ENCODE results near the gene MYADML2. TPM values are rescaled to one million over a fixed set of nuclear protein-coding genes. Genes with fewer than 3 reads are reported as not detected.

The MYADML2 gene
- total RNA-seq, 1 experiment from 2014 or later: not detected

- in situ Hi-C loops (cut with HindIII; ENCODE audit: low pct_unique_long_range_greater_than_20kb, low sequenced_read_pairs): no loop called here
- no peak for DNase-seq (ENCODE audit: low read depth, low spot score)
These were observed 38.2 kb downstream of the MYADML2 start for GRCh38 chr17:81908793-81909192.

DNA sequence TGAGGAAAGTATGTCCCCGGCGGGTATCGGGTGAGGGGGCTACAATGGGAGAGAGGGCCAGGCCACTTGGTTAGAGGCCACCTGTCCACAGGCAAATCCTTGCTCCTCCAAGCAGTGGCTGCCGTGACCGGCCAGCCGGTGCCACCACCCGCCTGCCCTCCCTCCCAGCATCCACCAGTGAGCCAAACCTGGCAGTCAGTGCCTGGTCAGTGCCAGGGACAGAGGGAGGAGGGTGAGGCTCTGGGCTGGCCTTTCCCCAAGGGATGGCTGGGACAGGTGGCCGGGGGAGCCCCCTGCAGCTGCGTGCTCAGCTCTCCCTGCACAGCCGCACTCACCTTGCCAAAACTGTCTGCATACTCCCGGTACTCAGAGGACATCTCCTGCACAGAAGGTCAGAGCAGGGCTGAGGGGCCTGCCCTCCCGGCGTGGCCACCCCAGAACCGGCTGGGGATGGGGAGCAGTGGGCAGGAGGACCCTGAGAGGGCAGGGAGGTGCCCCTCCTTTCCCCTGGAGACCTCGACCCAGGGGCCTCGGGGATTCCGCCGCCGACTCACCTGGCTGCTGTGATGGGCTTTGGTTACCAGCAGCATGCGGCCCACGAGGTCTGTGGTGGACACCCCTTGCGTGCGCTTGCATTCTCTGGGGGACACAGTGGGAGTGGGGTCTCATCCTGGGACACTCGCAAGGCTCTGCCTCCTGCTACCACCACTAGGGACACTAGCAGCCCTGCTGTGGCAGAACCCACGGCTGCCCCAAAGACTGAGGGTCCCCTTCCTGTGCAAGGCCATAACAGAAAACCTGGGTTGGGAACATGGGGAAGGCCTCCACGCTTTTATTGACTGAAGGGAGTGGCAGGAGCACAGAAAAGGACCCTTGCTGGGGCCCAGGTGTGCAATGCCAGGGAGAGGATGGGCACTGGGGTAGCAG, 39.6 kb downstream of the MYADML2 start:
- in situ Hi-C loops (cut with HindIII; ENCODE audit: low pct_unique_long_range_greater_than_20kb, low sequenced_read_pairs): no loop called here
- no peak for DNase-seq (ENCODE audit: low read depth, low spot score)

DNA sequence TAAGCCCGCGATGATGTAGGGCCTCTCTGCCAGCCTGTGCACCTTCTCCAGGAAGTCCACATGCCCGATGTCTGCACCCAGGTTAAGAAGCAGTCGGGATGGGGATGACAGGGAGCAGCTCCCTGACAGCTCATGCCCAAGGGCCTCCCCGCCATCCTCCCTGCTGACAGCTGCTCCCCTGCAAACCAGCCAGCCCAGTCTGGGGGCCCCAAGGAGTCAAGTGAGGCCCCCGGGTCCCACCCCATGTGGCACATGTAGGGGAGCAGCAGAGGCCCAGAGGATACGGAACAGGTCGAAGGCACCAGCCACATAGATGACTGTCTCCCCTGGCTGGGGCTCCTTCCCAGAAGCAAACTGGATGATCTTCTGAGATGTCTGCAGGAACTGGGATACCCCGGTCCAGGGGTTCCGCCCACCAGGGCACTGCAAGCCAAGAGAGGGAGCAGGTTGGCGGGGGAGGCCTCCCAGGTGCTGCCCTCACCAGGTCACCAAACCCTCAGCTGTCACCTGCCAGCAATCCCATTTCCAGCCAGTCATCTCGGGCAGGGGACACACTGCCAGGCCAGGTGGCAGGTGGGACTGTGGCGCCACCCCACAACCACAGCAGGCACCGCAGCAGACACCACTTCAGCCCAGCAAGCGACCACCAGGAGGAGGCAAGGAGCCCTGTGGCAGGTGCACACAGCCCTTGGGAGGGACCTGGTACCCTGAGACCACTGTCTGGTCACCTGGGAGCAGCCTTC, 40.4 kb downstream of the MYADML2 start:
- DNase-seq (ENCODE audit: low read depth, low spot score): no peak
- in situ Hi-C loops (cut with HindIII; ENCODE audit: low pct_unique_long_range_greater_than_20kb, low sequenced_read_pairs): no loop called here

GRCh38 chr17:81905993-81906392, 41.0 kb downstream of the MYADML2 start:
- in situ Hi-C loops (cut with HindIII; ENCODE audit: low pct_unique_long_range_greater_than_20kb, low sequenced_read_pairs): no loop called here
- DNase-seq (ENCODE audit: low read depth, low spot score): no peak

GRCh38 chr17:81905424-81905875, 41.6 kb downstream of the MYADML2 start:
- in situ Hi-C loops (cut with HindIII; ENCODE audit: low pct_unique_long_range_greater_than_20kb, low sequenced_read_pairs): no loop called here
- no peak for DNase-seq (ENCODE audit: low read depth, low spot score)

DNA sequence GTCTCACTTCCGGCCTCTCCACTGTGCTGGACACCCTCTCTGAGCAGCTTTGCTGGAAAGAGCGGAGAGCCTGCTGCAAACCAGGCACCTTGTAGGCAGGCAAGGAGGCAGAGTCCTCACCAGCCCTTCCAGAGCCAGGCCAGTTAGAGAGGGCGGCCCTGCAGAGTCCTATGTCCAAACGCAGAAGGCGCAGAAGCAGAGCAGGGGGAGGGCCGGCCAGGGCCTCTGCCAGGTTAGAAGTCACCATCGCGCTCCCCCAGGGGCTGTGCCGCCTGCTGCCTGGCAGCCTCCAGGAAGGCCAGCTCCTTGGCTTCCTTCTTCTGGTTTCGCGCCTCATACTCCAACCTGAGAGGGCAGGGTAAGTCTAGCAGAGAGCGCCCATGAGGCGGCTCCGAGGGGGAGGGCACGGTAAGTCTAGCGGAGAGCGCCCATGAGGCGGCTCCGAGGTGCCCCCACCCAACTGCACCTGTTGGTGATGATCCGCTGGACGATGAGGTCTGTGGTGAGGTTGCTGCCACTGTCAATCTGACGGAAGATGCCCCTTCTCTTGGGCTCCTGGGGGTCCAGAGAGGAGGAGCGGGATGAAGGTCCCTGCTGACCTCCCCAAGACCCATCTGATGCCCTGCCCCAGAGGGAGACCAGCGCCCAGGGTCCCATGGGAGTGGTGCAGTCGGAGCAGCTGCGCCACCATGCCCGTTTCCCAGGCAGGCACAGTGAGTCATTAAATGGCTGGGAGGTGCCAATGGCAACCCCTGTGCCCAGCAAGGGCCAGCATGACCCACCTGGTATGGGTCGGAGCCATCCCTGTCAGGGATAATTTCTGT, 42.2 kb downstream of the MYADML2 start:
- in situ Hi-C loops (cut with HindIII; ENCODE audit: low pct_unique_long_range_greater_than_20kb, low sequenced_read_pairs): no loop called here
- DNase-seq (ENCODE audit: low read depth, low spot score): no peak

GRCh38 chr17:81903896-81904599, 43.0 kb downstream of the MYADML2 start:
- in situ Hi-C loops (cut with HindIII; ENCODE audit: low pct_unique_long_range_greater_than_20kb, low sequenced_read_pairs): no loop called here
- DNase-seq (ENCODE audit: low read depth, low spot score): no peak

GRCh38 chr17:81903415-81903831, 43.6 kb downstream of the MYADML2 start:
- in situ Hi-C loops (cut with HindIII; ENCODE audit: low pct_unique_long_range_greater_than_20kb, low sequenced_read_pairs): no loop called here
- no peak for DNase-seq (ENCODE audit: low read depth, low spot score)

DNA sequence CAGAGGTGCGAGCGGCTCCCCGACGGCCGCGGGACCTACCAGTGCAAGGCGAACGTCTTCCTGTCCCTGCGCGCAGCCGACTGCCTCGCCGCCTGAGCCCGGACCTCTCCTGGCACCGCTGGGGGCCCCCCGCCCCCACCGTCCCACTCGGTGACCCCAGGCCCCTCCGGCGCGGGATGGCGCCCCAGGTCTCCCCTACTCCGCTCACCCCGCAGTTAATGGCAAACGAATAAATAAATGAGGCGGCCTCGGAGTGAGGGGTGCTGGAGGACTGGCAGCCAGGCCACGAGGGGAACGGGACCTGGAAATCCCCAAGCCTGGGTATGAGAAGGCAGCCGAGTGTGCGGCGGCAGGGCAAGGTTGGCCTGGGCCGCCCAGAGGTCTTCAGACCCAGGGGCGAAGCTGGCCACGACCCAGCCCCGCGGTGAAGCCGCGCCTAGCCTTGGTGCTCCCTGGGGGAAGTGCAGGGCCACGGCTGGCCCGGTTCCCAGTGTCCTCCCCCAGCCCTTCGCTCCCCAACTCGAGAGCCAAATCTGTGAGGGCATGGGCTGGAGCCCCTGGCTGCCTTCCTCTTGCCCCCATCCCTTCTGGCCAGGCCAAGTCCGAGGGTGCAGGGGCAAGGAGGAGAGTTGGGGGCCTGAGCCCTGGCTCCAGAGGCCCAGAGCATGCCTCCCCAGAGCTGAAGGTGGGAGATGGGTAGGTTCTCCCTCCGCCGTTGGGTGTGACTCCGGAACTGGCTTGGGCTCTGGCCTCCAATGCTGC, 44.2 kb downstream of the MYADML2 start:
- in situ Hi-C loops (cut with HindIII; ENCODE audit: low pct_unique_long_range_greater_than_20kb, low sequenced_read_pairs): no loop called here
- DNase-seq (ENCODE audit: low read depth, low spot score): no peak

- no peak for DNase-seq (ENCODE audit: low read depth, low spot score)
- in situ Hi-C loops (cut with HindIII; ENCODE audit: low pct_unique_long_range_greater_than_20kb, low sequenced_read_pairs): no loop called here
These were observed 44.9 kb downstream of the MYADML2 start, which contains the start of gene NPB for GRCh38 chr17:81902023-81902652. Gene NPB, plus strand, starts transcription at chr17:81902238. Its CDS starts 40 bp downstream, at chr17:81902278.

- in situ Hi-C loops (cut with HindIII; ENCODE audit: low pct_unique_long_range_greater_than_20kb, low sequenced_read_pairs): no loop called here
- DNase-seq (ENCODE audit: low read depth, low spot score): no peak
These were observed 45.6 kb downstream of the MYADML2 start for GRCh38 chr17:81901167-81902022.

GRCh38 chr17:81900181-81900820, 46.7 kb downstream of the MYADML2 start:
- DNase-seq (ENCODE audit: low read depth, low spot score): no peak
- in situ Hi-C loops (cut with HindIII; ENCODE audit: low pct_unique_long_range_greater_than_20kb, low sequenced_read_pairs): no loop called here

GRCh38 chr17:81899514-81900166, 47.4 kb downstream of the MYADML2 start:
- in situ Hi-C loops (cut with HindIII; ENCODE audit: low pct_unique_long_range_greater_than_20kb, low sequenced_read_pairs): no loop called here
- DNase-seq (ENCODE audit: low read depth, low spot score): no peak

- in situ Hi-C loops (cut with HindIII; ENCODE audit: low pct_unique_long_range_greater_than_20kb, low sequenced_read_pairs): no loop called here
- no peak for DNase-seq (ENCODE audit: low read depth, low spot score)
These were observed 48.1 kb downstream of the MYADML2 start for GRCh38 chr17:81898885-81899284.
